ENCODE measurements around the gene BMP7. TPM values are rescaled to one million over a fixed set of nuclear protein-coding genes. Genes with fewer than 3 reads are reported as not detected.

BMP7 gene
- total and polyA plus RNA-seq, 2 of the 8 experiments (the other 6 are each of a cell fraction or from before 2014, with no cell fraction given) = 9.2 to 14.7 TPM

DNA sequence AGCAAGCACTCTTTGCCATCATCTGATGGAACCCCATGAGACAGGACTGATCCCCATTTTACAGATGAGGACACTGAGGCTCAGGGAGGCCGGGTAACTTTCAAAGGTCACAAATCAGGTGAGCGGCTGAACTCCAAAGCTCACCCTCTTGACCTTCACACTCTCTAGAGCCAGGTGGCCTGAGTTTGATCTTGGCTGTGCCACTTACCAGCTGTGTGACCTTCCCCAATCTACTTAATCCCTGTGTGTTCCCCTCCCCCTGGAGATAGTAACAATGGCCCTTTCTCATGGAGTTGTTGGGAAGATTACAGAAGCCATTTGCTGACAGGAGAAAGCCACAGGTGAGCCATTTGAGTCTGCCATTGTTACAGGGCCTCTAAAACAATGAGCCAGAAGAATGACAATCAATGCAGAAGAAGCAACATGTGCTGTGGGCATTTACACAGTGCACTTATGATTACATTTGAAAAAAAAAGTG, 34.5 kb downstream of the BMP7 start:
- no peak overlapping the region for H2AFZ ChIP-seq (ENCODE audit: low read length)
- 62% methylated on average over 2 of the region's 2 CpGs; no CpG with 5 or more reads in 1 of the 2 experiments for WGBS, 2 experiments (ENCODE audit: extremely low coverage in 1 of 2, insufficient coverage in 1 of 2, insufficient read length in 1 of 2, insufficient replicate concordance in 2 of 2, low coverage in 1 of 2, low lambda C conversion rate in 2 of 2, missing lambda C conversion rate in 1 of 2)
- no peak overlapping the region for H3K14ac ChIP-seq (ENCODE audit: insufficient read length)
- POLR2A ChIA-PET (ENCODE audit: partially characterized antibody) = interaction anchor here (0.6 to 2.2 kb wide), 3 partner anchors 10 to 91 kb away, joined by 3 to 4 read pairs (median 3); no protein-coding TSS in a partner anchor
- no peak overlapping the region for H3K27ac ChIP-seq (ENCODE audit: low read depth, low read length)
- no peak overlapping the region for H2BK120ac ChIP-seq (replicated peaks; ENCODE audit: low read depth, low read length)
- peaks cover 4 to 14% (median 8%) of the 10 kb centered on the region in 4 experiments for H3K4me1 ChIP-seq (replicated peaks in 1 of 4; ENCODE audit: control insufficient read depth in 3 of 4, insufficient read depth in 4 of 4, low read length in 3 of 4)
- H2BK12ac ChIP-seq (ENCODE audit: low read depth, low read length) = peak overlapping the region; percentile 69; the same call in 1 of the 2 replicates
- H2BK20ac ChIP-seq (ENCODE audit: low read length) = peak overlapping the region; percentile 44; the same call in 1 of the 2 replicates
- no peaks in the 10 kb centered on the region for H3K9me3 ChIP-seq (ENCODE audit: insufficient read depth in 2 of 2, low read depth in 1 of 2, low read length in 1 of 2)
- CTCF ChIA-PET (ENCODE audit: partially characterized antibody) = no interaction called here
- H3K56ac ChIP-seq (replicated peaks; ENCODE audit: insufficient read length, low read depth, low read length) = no peak overlapping the region
- H3K79me2 ChIP-seq (ENCODE audit: control insufficient read depth in 1 of 2, insufficient read depth in 2 of 2, low read length in 2 of 2) = no peaks in the 10 kb centered on the region
- H4K91ac ChIP-seq (replicated peaks; ENCODE audit: insufficient read length, low read length) = peak overlapping the region; percentile 67
- H2BK15ac ChIP-seq (ENCODE audit: low read length) = no peak overlapping the region
- H2BK5ac ChIP-seq (ENCODE audit: low read depth, low read length) = peak overlapping the region; percentile 21; the same call in 1 of the 2 replicates
- H3K79me1 ChIP-seq (ENCODE audit: low read depth, low read length) = peaks cover 8% of the 10 kb centered on the region
- H3K23me2 ChIP-seq (ENCODE audit: low read depth, low read length) = no peaks in the 10 kb centered on the region; the same call in 1 of the 2 replicates
- no peak overlapping the region for H3K23ac ChIP-seq (ENCODE audit: insufficient read length)
- peak; percentile 55 to 66 for DNase-seq (ENCODE audit: low read depth in 1 of 2, low spot score in 2 of 2)
- no peak overlapping the region for H3K4me3 ChIP-seq (ENCODE audit: extremely low read depth in 1 of 4, insufficient read depth in 2 of 4, low read depth in 3 of 4, low read length in 4 of 4)
- H3K18ac ChIP-seq (ENCODE audit: extremely low read depth, low read length) = no peak overlapping the region
- no peak overlapping the region for H2AK5ac ChIP-seq (ENCODE audit: low read depth, low read length)
- no peak overlapping the region for H3K9ac ChIP-seq (replicated peaks in 1 of 4; ENCODE audit: extremely low read depth in 1 of 4, low read depth in 3 of 4, low read length in 3 of 4)
- peak; percentile 98 for FAIRE-seq
- H3K4ac ChIP-seq (replicated peaks; ENCODE audit: insufficient read length, low read depth, low read length) = no peak overlapping the region
- peak overlapping the region in 1 of 2 experiments; percentile 27; a peak in 1 of 4 replicates for H3K4me2 ChIP-seq (ENCODE audit: insufficient read depth in 1 of 2, low read depth in 2 of 2, low read length in 2 of 2)
- H3K27me3 ChIP-seq (replicated peaks in 1 of 4; ENCODE audit: control insufficient read depth in 3 of 4, extremely low read depth in 1 of 4, insufficient read depth in 3 of 4, low read length in 3 of 4) = peaks cover 4 to 47% (median 18%) of the 10 kb centered on the region in 4 experiments; a peak in 6 of 7 replicates
- no peak overlapping the region for H4K5ac ChIP-seq (ENCODE audit: insufficient read length, low read depth, low read length)
- H4K20me1 ChIP-seq (replicated peaks in 1 of 2; ENCODE audit: control insufficient read depth in 1 of 2, insufficient read depth in 2 of 2, low read length in 2 of 2) = no peaks in the 10 kb centered on the region
- H4K8ac ChIP-seq (ENCODE audit: extremely low read depth, insufficient read depth, low read length) = no peak overlapping the region; the same call in 1 of the 2 replicates
- no peaks in the 10 kb centered on the region; a peak in 1 of 8 replicates for H3K36me3 ChIP-seq (ENCODE audit: control insufficient read depth in 2 of 4, insufficient read depth in 4 of 4, low read length in 3 of 4)
- peak; percentile 36; the same call in 1 of the 2 replicates for TF ChIP-seq EGR1 (IDR thresholded peaks at IDR 0.05; ENCODE audit: borderline replicate concordance, low read depth, low read length)
- peak; percentile 100 for TF ChIP-seq NANOG (IDR thresholded peaks at IDR 0.05; ENCODE audit: insufficient read depth, low read depth, low read length, poor library complexity, severe bottlenecking)
- TF ChIP-seq CEBPB (IDR thresholded peaks at IDR 0.05; ENCODE audit: low read depth, low read length) = no peak
- TF ChIP-seq SP4 (IDR thresholded peaks at IDR 0.05; ENCODE audit: low read length) = peak; percentile 78; the same call in 1 of the 2 replicates
- peak; percentile 92 for TF ChIP-seq SP1 (IDR thresholded peaks at IDR 0.05; ENCODE audit: low read depth, low read length)
- peak; percentile 99 for TF ChIP-seq TCF12 (IDR thresholded peaks at IDR 0.05; ENCODE audit: low read depth, low read length)
- TF ChIP-seq, protein P1, sequence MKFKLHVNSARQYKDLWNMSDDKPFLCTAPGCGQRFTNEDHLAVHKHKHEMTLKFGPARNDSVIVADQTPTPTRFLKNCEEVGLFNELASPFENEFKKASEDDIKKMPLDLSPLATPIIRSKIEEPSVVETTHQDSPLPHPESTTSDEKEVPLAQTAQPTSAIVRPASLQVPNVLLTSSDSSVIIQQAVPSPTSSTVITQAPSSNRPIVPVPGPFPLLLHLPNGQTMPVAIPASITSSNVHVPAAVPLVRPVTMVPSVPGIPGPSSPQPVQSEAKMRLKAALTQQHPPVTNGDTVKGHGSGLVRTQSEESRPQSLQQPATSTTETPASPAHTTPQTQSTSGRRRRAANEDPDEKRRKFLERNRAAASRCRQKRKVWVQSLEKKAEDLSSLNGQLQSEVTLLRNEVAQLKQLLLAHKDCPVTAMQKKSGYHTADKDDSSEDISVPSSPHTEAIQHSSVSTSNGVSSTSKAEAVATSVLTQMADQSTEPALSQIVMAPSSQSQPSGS (IDR thresholded peaks at IDR 0.05; ENCODE audit: low read length) = peak; percentile 87; the same call in 1 of the 2 replicates
- TF ChIP-seq, protein P2, sequence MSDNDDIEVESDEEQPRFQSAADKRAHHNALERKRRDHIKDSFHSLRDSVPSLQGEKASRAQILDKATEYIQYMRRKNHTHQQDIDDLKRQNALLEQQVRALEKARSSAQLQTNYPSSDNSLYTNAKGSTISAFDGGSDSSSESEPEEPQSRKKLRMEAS (IDR thresholded peaks at IDR 0.05) = peak; percentile 77
- no peak for TF ChIP-seq RBBP5 (IDR thresholded peaks at IDR 0.05; ENCODE audit: borderline replicate concordance, low read depth, low read length)
- TF ChIP-seq, protein P3, sequence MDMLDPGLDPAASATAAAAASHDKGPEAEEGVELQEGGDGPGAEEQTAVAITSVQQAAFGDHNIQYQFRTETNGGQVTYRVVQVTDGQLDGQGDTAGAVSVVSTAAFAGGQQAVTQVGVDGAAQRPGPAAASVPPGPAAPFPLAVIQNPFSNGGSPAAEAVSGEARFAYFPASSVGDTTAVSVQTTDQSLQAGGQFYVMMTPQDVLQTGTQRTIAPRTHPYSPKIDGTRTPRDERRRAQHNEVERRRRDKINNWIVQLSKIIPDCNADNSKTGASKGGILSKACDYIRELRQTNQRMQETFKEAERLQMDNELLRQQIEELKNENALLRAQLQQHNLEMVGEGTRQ (IDR thresholded peaks at IDR 0.05; ENCODE audit: low read length) = no peak

All from H1 (cell line).